Stimulated activated memory B cell treated with anti-CD40 and anti-IgM and Interleukin-4, amounts not matched to agents 10 μg/mL and 1 μg/mL and 100 μg/mL, for 72 hours (primary cell): ENCODE data around the gene CCDC30.
"Not testable (repeated sequence)": the region's sequence is repeated elsewhere in the genome, so short reads cannot be mapped to it uniquely, and the experiment has no call there.

Experiments used
- ATAC-seq: fragments of 150-1000 bp; cut with Tn5 transposase; 2 replicates; pipeline ENCODE4 v1.10.0; 2021
- H3K27ac Mint-ChIP-seq: one replicate; pipeline ENCODE4 v1.8.0; 2022; ENCODE audit warnings: mild to moderate bottlenecking, mixed read lengths
- H3K27me3 Mint-ChIP-seq: one replicate; pipeline ENCODE4 v1.8.0; 2022; ENCODE audit warnings: mixed read lengths
- H3K36me3 Mint-ChIP-seq: one replicate; pipeline ENCODE4 v1.8.0; 2022; ENCODE audit warnings: mixed read lengths
- H3K4me1 Mint-ChIP-seq: one replicate; pipeline ENCODE4 v1.8.0; 2022; ENCODE audit warnings: mixed read lengths
- H3K4me3 Mint-ChIP-seq: one replicate; pipeline ENCODE4 v1.8.0; 2022; ENCODE audit warnings: mild to moderate bottlenecking, moderate library complexity, mixed read lengths
- H3K9me3 Mint-ChIP-seq: one replicate; pipeline ENCODE4 v1.8.0; 2022; ENCODE audit warnings: mixed read lengths

CCDC30 gene

DNA sequence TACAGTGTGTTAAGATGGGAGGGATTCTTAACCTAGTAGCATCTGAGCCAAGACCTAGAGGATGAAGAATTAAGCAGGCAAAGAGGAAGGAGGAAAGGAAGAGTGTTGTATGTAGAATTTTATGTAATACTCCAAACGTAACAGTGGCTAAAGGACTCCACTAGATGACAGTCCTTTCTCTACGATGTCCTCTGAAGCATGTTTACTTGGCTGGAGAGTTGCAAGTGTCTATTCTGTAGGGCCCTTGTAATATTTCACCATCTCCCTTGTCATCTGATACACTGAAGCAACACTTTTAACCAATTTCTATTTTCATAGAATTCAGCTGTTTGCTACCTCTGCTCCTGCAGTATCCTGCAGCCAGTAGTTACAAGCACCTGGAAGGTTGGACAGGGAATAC, 217.0 kb downstream of the CCDC30 start:
- Mint-ChIP-seq H3K27me3 (no peaks in the 10 kb centered on the region), H3K4me3 (no peak overlapping the region), H3K27ac (no peak overlapping the region)

DNA sequence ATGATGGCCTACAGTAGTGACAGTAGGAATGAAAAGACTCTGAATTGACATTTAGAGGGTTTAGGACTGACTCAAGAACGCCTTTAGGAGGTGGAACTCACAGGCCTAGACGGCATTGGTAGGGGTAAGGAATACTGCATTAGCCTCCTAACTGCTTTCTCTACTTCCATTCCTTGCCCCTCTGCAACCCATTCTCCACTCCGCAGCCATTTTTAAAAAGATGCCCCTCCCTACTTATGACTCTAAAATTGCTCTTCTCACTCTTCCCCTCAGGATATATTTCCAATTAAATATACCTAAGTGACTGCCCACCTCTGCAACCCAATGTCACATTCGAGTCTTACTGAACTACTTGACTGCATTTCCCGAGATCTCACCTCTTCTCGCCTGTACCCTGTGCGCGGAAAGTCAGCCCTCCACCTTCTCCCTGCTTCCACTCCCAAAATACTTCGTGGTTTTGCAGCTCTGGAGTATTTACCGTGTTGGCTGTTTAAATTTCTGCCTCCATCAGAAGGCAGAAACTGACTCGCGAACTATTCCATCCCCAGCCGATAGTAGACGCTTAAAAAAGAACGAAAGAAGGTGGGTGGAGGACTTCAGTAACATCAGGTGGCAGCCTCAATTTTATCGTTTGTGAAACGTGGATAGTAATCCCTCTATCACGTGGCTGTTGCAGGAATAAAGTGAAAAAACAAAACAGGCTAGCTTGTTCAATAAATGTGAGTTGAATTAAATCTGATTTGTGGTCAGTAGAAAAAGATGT, 218.0 kb downstream of the CCDC30 start:
- Mint-ChIP-seq H3K36me3 (peaks cover 40% of the 10 kb centered on the region), H3K27me3 (no peaks in the 10 kb centered on the region), H3K4me1 (peaks cover 46% of the 10 kb centered on the region), H3K27ac (peak overlapping the region; percentile 99), H3K9me3 (no peaks in the 10 kb centered on the region), H3K4me3 (peak overlapping the region; percentile 95)
- no peak for ATAC-seq

More for the DNA sequence above, 217.0 kb downstream of the CCDC30 start:
- H3K36me3 Mint-ChIP-seq: peaks cover 43% of the 10 kb centered on the region
- no peaks in the 10 kb centered on the region for H3K9me3 Mint-ChIP-seq
- H3K4me1 Mint-ChIP-seq: peaks cover 38% of the 10 kb centered on the region
- no peak for ATAC-seq

DNA sequence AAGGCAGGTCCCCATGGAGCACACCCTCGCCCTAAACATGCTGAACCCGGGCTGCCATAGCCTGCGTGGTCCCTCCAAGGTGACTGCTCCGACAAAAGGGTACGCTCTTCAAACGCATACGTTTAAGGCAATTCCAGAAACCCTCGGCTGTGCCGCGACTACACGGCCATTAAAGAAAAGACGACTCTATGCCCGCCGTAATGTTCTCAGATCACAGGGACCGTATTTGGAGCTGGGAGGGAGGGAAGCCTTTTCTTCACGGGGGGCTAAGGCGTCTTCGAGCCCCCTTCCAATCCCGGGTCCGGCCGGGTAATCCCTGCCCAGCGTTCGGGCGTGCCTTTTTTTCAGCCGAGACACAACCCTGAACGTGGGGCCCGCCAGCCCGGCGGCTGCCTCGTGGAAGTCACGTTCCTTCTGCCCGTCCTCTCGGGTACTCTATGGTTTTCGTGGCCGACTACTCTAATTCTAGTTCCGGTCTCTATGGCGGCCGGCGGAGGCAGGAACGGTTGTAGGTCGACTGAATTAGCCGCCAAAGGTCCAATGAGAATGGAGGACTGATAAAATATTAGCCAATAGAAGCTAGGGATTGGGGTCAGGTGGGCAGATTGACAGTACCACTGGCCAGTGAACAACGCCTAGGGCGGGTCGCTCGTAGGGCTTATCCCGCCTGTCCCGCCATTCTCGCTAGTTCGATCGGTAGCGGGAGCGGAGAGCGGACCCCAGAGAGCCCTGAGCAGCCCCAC, 218.8 kb downstream of the CCDC30 start, which contains the start of gene YBX1:
Gene YBX1, plus strand, starts transcription at position 678 of the 743 bp plus-strand sequence. CDS start 148 bp downstream, outside the sequence.
- H3K9me3 Mint-ChIP-seq: no peaks in the 10 kb centered on the region
- peak; percentile 97 for ATAC-seq
- H3K36me3 Mint-ChIP-seq: peaks cover 33% of the 10 kb centered on the region
- peak within 1 kb of the TSS; percentile 96 for H3K4me3 Mint-ChIP-seq
- peaks cover 54% of the 10 kb centered on the region for H3K4me1 Mint-ChIP-seq
- peak within 1 kb of the TSS; percentile 99 for H3K27ac Mint-ChIP-seq
- no peaks in the 10 kb centered on the region for H3K27me3 Mint-ChIP-seq

DNA sequence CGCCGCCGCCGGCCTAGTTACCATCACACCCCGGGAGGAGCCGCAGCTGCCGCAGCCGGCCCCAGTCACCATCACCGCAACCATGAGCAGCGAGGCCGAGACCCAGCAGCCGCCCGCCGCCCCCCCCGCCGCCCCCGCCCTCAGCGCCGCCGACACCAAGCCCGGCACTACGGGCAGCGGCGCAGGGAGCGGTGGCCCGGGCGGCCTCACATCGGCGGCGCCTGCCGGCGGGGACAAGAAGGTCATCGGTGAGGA, 219.3 kb downstream of the CCDC30 start:
- Mint-ChIP-seq H3K36me3 (peaks cover 32% of the 10 kb centered on the region), H3K4me1 (peaks cover 59% of the 10 kb centered on the region), H3K27ac (peak overlapping the region; percentile 99), H3K4me3 (peak overlapping the region; percentile 95)
- ATAC-seq: peak; percentile 46
- not testable (repeated sequence) for H3K9me3 Mint-ChIP-seq, H3K27me3 Mint-ChIP-seq

DNA sequence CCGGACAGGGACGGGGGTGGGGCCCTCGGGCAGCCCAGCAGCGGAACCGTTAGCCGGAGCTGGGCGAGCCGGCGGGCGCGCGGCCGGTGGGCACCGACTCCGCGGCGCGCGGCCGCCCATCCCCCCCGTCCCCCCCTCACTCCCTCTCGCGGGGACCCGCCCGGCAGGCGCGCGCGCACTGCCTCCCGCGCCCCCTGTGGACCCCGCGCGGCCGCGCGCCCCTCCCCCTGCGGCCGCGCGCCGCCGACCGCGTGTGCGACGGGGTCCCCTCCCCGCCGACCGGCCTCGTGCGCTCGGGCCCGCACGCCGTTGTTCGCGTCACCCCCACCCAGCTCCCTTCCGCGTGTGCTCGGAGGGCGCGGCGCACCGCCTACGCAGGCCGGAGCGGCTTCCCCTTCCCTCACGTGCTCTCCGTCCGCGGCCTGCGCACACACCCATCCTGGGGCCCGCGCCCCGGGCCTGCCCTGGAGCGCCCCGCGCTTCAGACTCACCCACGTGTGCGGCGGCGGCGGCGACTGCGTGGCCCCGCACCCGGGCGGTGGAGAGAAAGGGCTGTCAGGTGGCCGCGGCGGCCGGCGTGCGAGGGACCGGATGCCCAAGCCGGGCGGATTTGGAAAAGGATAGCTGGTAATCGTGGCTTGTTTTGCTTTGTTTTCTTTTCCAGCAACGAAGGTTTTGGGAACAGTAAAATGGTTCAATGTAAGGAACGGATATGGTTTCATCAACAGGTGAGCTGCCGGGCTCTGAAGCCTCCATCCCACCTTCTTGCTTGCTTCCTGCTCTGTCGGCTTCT, 219.8 kb downstream of the CCDC30 start:
- H3K4me1 Mint-ChIP-seq: peaks cover 65% of the 10 kb centered on the region
- H3K36me3 Mint-ChIP-seq: peaks cover 32% of the 10 kb centered on the region
- peak; percentile 73 for ATAC-seq
- H3K9me3 Mint-ChIP-seq: no peaks in the 10 kb centered on the region
- H3K27ac Mint-ChIP-seq: peak overlapping the region; percentile 99
- H3K27me3 Mint-ChIP-seq: no peaks in the 10 kb centered on the region
- H3K4me3 Mint-ChIP-seq: peak overlapping the region; percentile 96

DNA sequence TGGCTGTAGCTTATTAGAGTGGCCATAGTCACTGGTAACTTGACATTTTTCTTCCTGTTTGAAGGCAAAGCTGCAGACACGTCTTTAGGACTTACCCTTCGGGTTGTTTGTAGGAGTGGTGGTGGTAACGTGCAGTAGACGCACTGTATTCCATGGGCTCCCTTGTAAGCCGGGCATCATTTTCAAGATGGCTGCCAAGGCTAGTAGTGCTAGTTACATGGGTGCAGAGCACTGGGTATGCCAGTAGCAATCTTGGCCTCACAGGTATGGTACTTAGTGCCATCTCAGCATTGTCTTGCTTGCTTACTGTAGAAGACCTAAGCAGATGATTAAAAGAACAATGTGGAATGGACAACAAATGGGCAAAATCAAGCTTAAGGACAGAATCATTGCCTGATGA, 221.1 kb downstream of the CCDC30 start:
- Mint-ChIP-seq H3K9me3 (no peaks in the 10 kb centered on the region), H3K27ac (peak overlapping the region; percentile 99), H3K4me3 (peak overlapping the region; percentile 96), H3K4me1 (peaks cover 76% of the 10 kb centered on the region), H3K27me3 (no peaks in the 10 kb centered on the region), H3K36me3 (peaks cover 30% of the 10 kb centered on the region)
- no peak for ATAC-seq

DNA sequence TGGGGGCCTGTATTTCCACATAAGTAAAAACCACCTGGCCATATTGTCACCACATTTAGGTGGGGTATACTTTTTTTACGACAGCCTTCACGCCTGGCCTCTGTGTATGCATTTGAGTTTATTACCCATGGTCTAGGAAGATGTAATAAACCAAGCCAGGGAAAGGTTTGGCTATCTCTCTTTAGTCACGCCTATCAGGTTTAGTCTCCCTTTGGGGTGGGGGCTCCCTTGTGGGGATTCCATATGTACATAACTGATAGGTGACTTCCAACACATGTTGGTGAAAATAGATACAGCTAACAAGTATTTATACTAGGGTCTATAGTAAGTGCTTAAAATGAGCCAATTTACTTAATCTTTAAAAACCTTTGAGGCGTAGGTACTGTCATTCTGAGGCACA, 223.3 kb downstream of the CCDC30 start:
- no peak overlapping the region for H3K27ac Mint-ChIP-seq

DNA sequence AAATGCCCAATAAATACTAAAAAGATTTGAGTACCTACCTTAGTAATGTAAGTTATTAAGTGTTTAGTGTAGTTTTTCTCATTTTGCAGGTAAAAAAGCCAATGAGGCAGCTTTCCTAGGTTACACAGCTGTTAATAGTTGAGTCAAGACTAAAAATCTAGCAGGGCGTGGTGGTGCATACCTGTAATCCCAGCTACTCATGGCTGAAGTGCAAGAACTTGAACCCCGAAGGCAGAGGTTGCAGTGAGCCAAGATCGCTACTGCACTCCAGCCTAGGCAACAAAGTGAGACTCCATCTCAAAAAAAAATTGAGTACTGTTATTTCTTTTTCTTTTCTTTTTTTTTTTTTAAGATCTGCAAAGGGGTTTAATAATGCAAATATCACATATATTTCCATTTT, 226.8 kb downstream of the CCDC30 start:
- Mint-ChIP-seq H3K27ac (no peak overlapping the region), H3K4me3 (no peak overlapping the region), H3K36me3 (peaks cover 32% of the 10 kb centered on the region), H3K9me3 (no peaks in the 10 kb centered on the region), H3K27me3 (no peaks in the 10 kb centered on the region), H3K4me1 (peaks cover 78% of the 10 kb centered on the region)
- ATAC-seq: no peak

More for the DNA sequence above, 223.3 kb downstream of the CCDC30 start:
- Mint-ChIP-seq H3K9me3 (no peaks in the 10 kb centered on the region), H3K4me3 (no peak overlapping the region), H3K27me3 (no peaks in the 10 kb centered on the region), H3K36me3 (peaks cover 33% of the 10 kb centered on the region), H3K4me1 (peaks cover 80% of the 10 kb centered on the region)
- no peak for ATAC-seq

DNA sequence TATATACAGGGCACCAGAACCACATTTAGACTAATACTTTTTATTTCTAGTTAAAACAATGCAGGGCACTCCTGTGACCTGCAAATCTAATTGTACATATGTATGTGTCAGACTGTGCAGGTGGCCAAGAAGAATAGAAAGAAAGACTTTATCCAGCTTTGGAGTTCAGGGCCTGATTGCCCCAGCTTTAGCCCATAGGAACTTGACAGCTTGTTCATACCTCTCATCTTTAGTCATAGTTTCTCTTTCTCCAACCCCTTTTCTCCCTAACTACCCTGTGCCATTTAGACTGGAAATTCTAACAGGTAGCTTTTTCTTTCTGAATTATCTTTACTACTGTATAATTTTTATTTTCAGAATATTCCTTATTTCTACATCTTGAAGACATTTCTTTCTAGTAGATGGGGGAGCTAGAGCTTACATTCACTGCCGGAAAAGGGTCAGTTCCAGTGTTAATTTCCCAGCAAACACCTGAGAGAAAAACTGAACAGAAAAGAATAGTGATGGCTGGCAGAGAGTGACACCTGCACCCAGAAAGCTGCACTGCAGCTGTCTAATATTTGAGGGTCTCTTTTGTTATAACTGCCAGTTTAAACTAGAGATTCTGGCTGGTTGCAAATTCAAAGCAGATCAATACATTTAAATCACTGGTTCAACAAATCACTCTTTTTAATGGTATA, 227.5 kb downstream of the CCDC30 start:
- H3K4me1 Mint-ChIP-seq: peaks cover 75% of the 10 kb centered on the region
- H3K4me3 Mint-ChIP-seq: peak overlapping the region; percentile 21
- no peak overlapping the region for H3K27ac Mint-ChIP-seq
- no peaks in the 10 kb centered on the region for H3K27me3 Mint-ChIP-seq
- peaks cover 31% of the 10 kb centered on the region for H3K36me3 Mint-ChIP-seq
- H3K9me3 Mint-ChIP-seq: no peaks in the 10 kb centered on the region
- no peak for ATAC-seq

DNA sequence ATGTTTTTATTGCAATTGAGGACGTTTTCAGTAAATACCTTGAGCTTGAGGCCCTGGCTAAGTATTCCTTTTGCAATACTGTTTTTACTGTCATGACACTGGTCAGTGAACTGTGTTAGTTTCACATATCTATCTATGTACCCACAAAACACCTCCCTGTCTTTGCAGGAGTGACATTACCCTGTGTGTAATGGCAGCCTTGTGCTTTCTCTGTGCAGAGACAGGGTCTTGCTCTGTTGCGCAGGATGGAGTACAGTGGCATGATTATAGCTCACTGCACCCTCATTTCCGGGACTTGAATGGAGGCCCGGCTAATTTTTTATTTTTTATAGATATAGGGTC, 228.0 kb downstream of the CCDC30 start:
- Mint-ChIP-seq H3K27me3 (no peaks in the 10 kb centered on the region), H3K4me1 (peaks cover 77% of the 10 kb centered on the region), H3K9me3 (no peaks in the 10 kb centered on the region), H3K36me3 (peaks cover 35% of the 10 kb centered on the region), H3K27ac (no peak overlapping the region), H3K4me3 (no peak overlapping the region)
- ATAC-seq: peak; percentile 55

DNA sequence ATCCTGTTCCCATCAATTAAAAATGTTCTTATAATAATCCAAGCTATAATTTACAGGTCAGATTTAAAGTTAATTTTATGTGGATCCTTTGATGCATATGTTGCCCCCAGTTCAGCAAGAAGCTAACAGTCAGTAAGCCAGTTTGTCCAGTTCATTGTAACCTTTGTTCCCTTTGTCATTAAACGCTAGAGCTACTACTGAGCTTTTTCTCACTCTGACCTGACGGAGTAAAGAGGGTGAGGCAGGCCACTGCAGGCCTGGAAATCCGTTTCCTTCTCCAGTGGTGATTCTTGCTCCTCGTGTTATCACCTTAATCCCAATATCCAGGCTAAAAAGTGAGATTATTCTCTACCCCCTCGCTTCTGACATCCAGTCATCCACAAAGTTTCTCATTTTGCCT, 229.4 kb downstream of the CCDC30 start:
- Mint-ChIP-seq H3K27me3 (no peaks in the 10 kb centered on the region), H3K36me3 (peaks cover 45% of the 10 kb centered on the region), H3K27ac (peak overlapping the region; percentile 48), H3K4me1 (peaks cover 66% of the 10 kb centered on the region), H3K9me3 (no peaks in the 10 kb centered on the region), H3K4me3 (no peak overlapping the region)
- ATAC-seq: no peak

DNA sequence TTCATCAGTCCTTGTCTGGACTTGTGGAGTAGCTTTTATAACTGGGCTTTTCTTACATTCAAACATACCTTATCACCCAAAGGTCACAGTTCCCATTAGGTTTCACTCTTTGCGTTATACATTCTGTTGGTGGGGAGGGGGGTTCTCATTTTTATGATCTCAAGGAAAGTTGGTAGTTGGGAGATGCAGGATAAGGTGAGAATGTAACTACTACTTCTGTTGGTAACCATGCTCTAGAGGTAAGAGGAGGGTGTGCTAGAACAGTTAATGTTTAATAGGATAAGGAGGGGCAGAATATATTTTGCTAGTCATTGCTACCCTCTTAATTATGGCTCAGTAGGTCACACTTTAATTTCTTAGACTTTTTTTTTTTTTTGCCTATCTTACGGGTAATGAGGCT, 229.8 kb downstream of the CCDC30 start:
- Mint-ChIP-seq H3K9me3 (no peaks in the 10 kb centered on the region), H3K27me3 (no peaks in the 10 kb centered on the region), H3K36me3 (peaks cover 47% of the 10 kb centered on the region)

DNA sequence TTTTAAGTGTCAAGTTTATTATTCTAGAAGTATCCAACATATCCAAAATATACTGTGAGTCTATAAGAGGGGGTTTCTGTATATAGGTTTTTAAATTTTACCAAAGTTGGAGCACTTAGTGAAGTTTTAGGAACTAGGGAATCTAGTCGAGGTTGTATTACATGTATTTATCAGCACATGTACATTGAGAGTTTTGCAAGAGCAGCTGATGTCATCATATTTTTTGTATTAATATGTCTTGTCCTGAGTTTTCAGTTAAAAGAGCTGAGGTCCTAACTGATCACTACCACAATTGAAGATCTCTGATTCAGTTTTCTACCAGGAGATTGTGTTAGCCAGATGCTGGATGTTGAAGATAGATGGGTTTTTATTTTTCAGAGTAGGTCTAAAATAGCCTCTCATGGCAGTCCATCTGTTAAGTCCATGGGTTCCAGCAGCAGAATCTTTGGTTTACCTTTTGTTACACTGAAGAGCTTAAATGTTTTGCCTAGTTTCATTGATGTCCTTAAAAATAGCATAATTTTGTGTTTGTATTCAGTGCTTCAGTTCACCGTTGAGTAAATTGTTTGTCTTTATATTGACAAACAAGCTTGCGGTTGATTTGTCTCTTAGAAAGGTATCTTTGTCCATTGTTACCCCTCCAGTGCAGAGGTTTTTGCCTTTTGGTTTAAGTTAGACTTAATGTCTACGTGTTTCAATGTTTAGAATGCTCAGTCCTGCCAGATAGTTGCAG, 235.2 kb downstream of the CCDC30 start:
- no peaks in the 10 kb centered on the region for H3K27me3 Mint-ChIP-seq
- no peak for ATAC-seq
- peaks cover 71% of the 10 kb centered on the region for H3K36me3 Mint-ChIP-seq
- H3K27ac Mint-ChIP-seq: no peak overlapping the region
- H3K4me3 Mint-ChIP-seq: no peak overlapping the region
- peaks cover 13% of the 10 kb centered on the region for H3K4me1 Mint-ChIP-seq
- no peaks in the 10 kb centered on the region for H3K9me3 Mint-ChIP-seq

More for the DNA sequence above, 229.8 kb downstream of the CCDC30 start:
- Mint-ChIP-seq H3K27ac (peak overlapping the region; percentile 48), H3K4me3 (no peak overlapping the region), H3K4me1 (peaks cover 61% of the 10 kb centered on the region)
- ATAC-seq: no peak

DNA sequence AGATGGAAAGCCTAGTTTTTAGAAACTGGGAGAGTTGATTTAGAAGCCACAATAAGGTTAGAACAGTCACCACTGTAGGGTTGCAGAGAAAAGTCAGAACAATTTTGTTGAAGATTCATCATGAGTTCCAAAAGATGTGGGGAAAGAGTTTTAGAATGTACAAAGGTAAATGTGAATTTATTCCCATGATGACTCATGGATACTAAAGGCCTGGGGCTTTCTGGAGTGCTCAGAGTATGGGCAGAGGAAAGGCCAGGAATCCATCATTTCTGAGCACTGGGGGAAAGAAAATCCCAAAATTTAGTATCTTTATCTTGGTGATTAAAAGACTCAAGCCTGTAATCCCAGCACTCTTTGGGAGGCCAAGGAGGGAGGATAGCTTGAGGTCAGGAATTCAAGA, 236.9 kb downstream of the CCDC30 start:
- H3K36me3 Mint-ChIP-seq: peaks cover 76% of the 10 kb centered on the region
- H3K27ac Mint-ChIP-seq: peak overlapping the region; percentile 45
- no peaks in the 10 kb centered on the region for H3K27me3 Mint-ChIP-seq

More for the DNA sequence above, 236.9 kb downstream of the CCDC30 start:
- Mint-ChIP-seq H3K4me1 (peaks cover 10% of the 10 kb centered on the region), H3K4me3 (no peak overlapping the region), H3K9me3 (peaks cover under 1% of the 10 kb centered on the region)
- no peak for ATAC-seq
